ENCODE data around the gene MAML2. TPM values are rescaled to one million over a fixed set of nuclear protein-coding genes. Genes with fewer than 3 reads are reported as not detected.
A peak's percentile ranks its signal among the peaks of the same experiment; 100 is the strongest.

Gene MAML2
- total RNA-seq, 3 donors from 2014 or later (not counting 1 experiment from before 2014, with no cell fraction given): 14.2 to 20.5 (median 16.1) TPM

DNA sequence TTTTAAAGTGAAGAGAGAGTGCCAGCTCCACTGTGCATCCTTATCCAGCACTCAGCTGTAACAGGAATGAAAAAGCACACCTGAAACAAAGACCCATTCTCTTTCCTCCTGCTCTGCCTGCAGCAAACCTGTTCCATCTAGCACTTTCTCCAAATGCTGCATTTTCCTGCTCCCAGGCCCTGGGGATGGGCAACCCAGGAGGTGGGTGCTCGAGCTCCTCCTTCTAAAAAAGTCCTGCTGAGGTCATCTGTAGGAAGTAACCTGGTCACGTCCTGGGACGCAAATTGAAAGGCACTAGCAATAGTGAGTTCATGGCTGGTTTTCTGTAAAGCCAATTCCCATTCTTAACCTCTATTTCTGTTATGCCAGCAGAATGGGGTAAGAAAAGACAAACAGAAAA, 173.7 kb downstream of the MAML2 start:
- H3K27ac ChIP-seq (ENCODE audit: low read length): no peak overlapping the region
- H3K4me1 ChIP-seq (ENCODE audit: control insufficient read depth, insufficient read depth, low read length): peaks cover 13% of the 10 kb centered on the region
- TF ChIP-seq, protein P1, sequence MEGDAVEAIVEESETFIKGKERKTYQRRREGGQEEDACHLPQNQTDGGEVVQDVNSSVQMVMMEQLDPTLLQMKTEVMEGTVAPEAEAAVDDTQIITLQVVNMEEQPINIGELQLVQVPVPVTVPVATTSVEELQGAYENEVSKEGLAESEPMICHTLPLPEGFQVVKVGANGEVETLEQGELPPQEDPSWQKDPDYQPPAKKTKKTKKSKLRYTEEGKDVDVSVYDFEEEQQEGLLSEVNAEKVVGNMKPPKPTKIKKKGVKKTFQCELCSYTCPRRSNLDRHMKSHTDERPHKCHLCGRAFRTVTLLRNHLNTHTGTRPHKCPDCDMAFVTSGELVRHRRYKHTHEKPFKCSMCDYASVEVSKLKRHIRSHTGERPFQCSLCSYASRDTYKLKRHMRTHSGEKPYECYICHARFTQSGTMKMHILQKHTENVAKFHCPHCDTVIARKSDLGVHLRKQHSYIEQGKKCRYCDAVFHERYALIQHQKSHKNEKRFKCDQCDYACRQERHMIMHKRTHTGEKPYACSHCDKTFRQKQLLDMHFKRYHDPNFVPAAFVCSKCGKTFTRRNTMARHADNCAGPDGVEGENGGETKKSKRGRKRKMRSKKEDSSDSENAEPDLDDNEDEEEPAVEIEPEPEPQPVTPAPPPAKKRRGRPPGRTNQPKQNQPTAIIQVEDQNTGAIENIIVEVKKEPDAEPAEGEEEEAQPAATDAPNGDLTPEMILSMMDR (IDR thresholded peaks at IDR 0.05): no peak
- Mint-ChIP-seq H3K4me1 (peaks cover 21 to 25% of the 10 kb centered on the region in 2 donors), H3K27ac (peak overlapping the region in 1 of 2 donors; percentile 24), H3K4me3 (no peak overlapping the region), H3K9me3 (no peaks in the 10 kb centered on the region), H3K27me3 (ENCODE audit: low read depth in 2 of 2) (no peaks in the 10 kb centered on the region), H3K36me3 (no peaks in the 10 kb centered on the region)
- DNase-seq (no peak), ATAC-seq (no peak)
- H3K27me3 ChIP-seq (ENCODE audit: control insufficient read depth, insufficient read depth, low read length): no peaks in the 10 kb centered on the region
- 100% methylated on average over 3 of the region's 3 CpGs for WGBS (ENCODE audit: insufficient coverage)
- H3K9me3 ChIP-seq (ENCODE audit: control insufficient read depth, insufficient read depth, low read length): no peaks in the 10 kb centered on the region
- H3K36me3 ChIP-seq (ENCODE audit: control insufficient read depth, insufficient read depth, low read length): no peaks in the 10 kb centered on the region
- intact Hi-C loops (cut with micrococcal nuclease): no loop called here
- H3K4me3 ChIP-seq (ENCODE audit: low read length): no peak overlapping the region

GRCh38 chr11:96168623-96169022, 174.4 kb downstream of the MAML2 start:
- ATAC-seq: no peak
- Mint-ChIP-seq H3K27ac (no peak overlapping the region), H3K9me3 (no peaks in the 10 kb centered on the region), H3K36me3 (no peaks in the 10 kb centered on the region), H3K4me3 (no peak overlapping the region), H3K4me1 (peaks cover 15 to 19% of the 10 kb centered on the region in 2 donors), H3K27me3 (ENCODE audit: low read depth in 2 of 2) (no peaks in the 10 kb centered on the region)
- 64% methylated on average over 2 of the region's 2 CpGs for WGBS (ENCODE audit: insufficient coverage)
- DNase-seq: no peak
- Histone ChIP-seq H3K4me3 (ENCODE audit: low read length) (no peak overlapping the region), H3K27me3 (ENCODE audit: control insufficient read depth, insufficient read depth, low read length) (no peaks in the 10 kb centered on the region), H3K36me3 (ENCODE audit: control insufficient read depth, insufficient read depth, low read length) (no peaks in the 10 kb centered on the region), H3K4me1 (ENCODE audit: control insufficient read depth, insufficient read depth, low read length) (peaks cover 8% of the 10 kb centered on the region), H3K27ac (ENCODE audit: low read length) (no peak overlapping the region), H3K9me3 (ENCODE audit: control insufficient read depth, insufficient read depth, low read length) (no peaks in the 10 kb centered on the region)
- TF ChIP-seq, protein P1 (IDR thresholded peaks at IDR 0.05): no peak
- intact Hi-C loops (cut with micrococcal nuclease): no loop called here

DNA sequence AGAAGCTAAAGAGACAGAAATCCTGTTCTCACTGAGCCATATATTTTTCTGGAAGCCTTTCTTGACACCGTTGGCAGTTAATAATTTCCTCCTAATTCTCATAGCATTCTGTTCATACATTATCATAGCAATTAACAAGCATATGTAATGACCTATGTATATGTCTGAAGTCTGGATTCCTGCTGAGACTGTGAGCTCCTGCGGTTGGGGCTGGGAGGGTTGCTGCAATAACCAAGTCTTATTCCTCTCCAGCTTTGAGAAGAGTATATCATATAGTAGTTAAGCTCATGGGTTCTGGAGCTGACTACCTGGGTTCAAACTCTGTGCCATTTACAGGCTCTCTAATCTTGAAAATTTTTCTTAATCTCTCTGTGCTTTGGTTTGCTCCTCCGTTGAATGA, 175.2 kb downstream of the MAML2 start:
- Histone ChIP-seq H3K9me3 (ENCODE audit: control insufficient read depth, insufficient read depth, low read length) (no peaks in the 10 kb centered on the region), H3K27ac (ENCODE audit: low read length) (no peak overlapping the region), H3K36me3 (ENCODE audit: control insufficient read depth, insufficient read depth, low read length) (no peaks in the 10 kb centered on the region), H3K27me3 (ENCODE audit: control insufficient read depth, insufficient read depth, low read length) (no peaks in the 10 kb centered on the region), H3K4me1 (ENCODE audit: control insufficient read depth, insufficient read depth, low read length) (no peaks in the 10 kb centered on the region), H3K4me3 (ENCODE audit: low read length) (no peak overlapping the region)
- no peak for DNase-seq
- Mint-ChIP-seq H3K27me3 (ENCODE audit: low read depth in 2 of 2) (no peaks in the 10 kb centered on the region), H3K4me1 (peaks cover 7 to 10% of the 10 kb centered on the region in 2 donors), H3K4me3 (no peak overlapping the region), H3K9me3 (no peaks in the 10 kb centered on the region), H3K36me3 (no peaks in the 10 kb centered on the region), H3K27ac (peak overlapping the region in 1 of 2 donors; percentile 13)
- no peak for ATAC-seq
- intact Hi-C loops (cut with micrococcal nuclease): no loop called here
- TF ChIP-seq, protein P1 (IDR thresholded peaks at IDR 0.05): no peak
- 100% methylated on average over 1 of the region's 3 CpGs for WGBS (ENCODE audit: insufficient coverage)

DNA sequence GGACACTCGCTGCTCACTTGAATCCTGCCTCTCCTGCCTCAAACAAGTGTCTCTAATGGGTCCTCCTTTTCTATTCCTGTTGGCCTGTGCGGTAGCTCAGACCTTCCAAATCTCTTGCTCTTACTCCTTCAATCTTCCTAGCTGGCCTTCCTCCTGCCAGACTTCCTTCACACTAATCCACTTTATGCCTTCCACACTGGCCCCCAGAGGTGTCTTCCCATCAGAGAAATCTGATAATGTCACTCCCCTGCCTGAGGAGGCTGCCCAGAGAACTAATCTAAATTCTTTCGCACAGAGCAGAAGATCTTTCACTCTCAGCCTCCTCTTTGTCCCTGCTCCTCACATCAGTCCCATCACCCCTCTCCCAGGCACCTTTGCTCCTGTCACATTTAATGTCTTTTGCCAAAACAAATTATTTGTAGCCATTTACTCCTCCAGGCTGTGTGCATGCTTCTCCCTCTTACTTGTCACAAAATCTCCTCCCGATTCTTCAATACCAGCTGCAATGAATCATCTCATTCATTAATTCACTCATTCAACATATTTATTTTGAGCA, 175.7 kb downstream of the MAML2 start:
- Histone ChIP-seq H3K9me3 (ENCODE audit: control insufficient read depth, insufficient read depth, low read length) (no peaks in the 10 kb centered on the region), H3K4me3 (ENCODE audit: low read length) (no peak overlapping the region), H3K27me3 (ENCODE audit: control insufficient read depth, insufficient read depth, low read length) (no peaks in the 10 kb centered on the region), H3K27ac (ENCODE audit: low read length) (no peak overlapping the region), H3K36me3 (ENCODE audit: control insufficient read depth, insufficient read depth, low read length) (no peaks in the 10 kb centered on the region), H3K4me1 (ENCODE audit: control insufficient read depth, insufficient read depth, low read length) (no peaks in the 10 kb centered on the region)
- TF ChIP-seq, protein P1 (IDR thresholded peaks at IDR 0.05): no peak
- Mint-ChIP-seq H3K4me1 (peaks cover 4 to 9% of the 10 kb centered on the region in 2 donors), H3K27ac (peak overlapping the region in 1 of 2 donors; percentile 13), H3K9me3 (no peaks in the 10 kb centered on the region), H3K27me3 (ENCODE audit: low read depth in 2 of 2) (no peaks in the 10 kb centered on the region), H3K4me3 (no peak overlapping the region), H3K36me3 (no peaks in the 10 kb centered on the region)
- 95% methylated on average over 4 of the region's 4 CpGs for WGBS (ENCODE audit: insufficient coverage)
- intact Hi-C loops (cut with micrococcal nuclease): no loop called here
- no peak for DNase-seq
- no peak for ATAC-seq
